Muscle layer of duodenum (tissue), 2 donors: ENCODE results near the gene ZSCAN25.

Source experiments
- H3K27ac ChIP-seq: one replicate; pipeline ENCODE4 v1.7.0; 2013; ENCODE audit warnings: mild to moderate bottlenecking, low read length
- H3K27me3 ChIP-seq: one replicate; pipeline ENCODE4 v1.7.0; 2013; ENCODE audit warnings: low read depth, mild to moderate bottlenecking, control low read depth, low read length
- H3K36me3 ChIP-seq, 2 donors: one replicate each; pipeline ENCODE4 v1.7.0; 2013; ENCODE audit warnings: low read length in 2 of 2, control low read depth in 1 of 2, mild to moderate bottlenecking in 1 of 2; ENCODE audit not compliant: insufficient read depth in 2 of 2, control insufficient read depth in 1 of 2
- H3K4me1 ChIP-seq, 2 donors: one replicate each; pipeline ENCODE4 v1.7.0; 2013; ENCODE audit warnings: low read length in 2 of 2, mild to moderate bottlenecking in 2 of 2, control low read depth in 1 of 2, moderate library complexity in 1 of 2; ENCODE audit not compliant: insufficient read depth in 2 of 2, control insufficient read depth in 1 of 2
- H3K4me3 ChIP-seq, 2 donors: one replicate each; pipeline ENCODE4 v1.7.0; 2013; ENCODE audit warnings: low read length in 2 of 2, low read depth in 1 of 2, mild to moderate bottlenecking in 1 of 2
- H3K9me3 ChIP-seq, 2 donors: one replicate each; pipeline ENCODE4 v1.7.0; 2013; ENCODE audit warnings: low read length in 2 of 2, control low read depth in 1 of 2, mild to moderate bottlenecking in 1 of 2; ENCODE audit not compliant: control insufficient read depth in 1 of 2
- donor health status: healthy.

Gene ZSCAN25

GRCh38 chr7:99677013-99677647 lies 60.4 kb downstream of the ZSCAN25 start:
- Histone ChIP-seq H3K27me3 (no peaks in the 10 kb centered on the region), H3K27ac (no peak overlapping the region), H3K9me3 (peaks cover 0 to 5% of the 10 kb centered on the region in 2 donors), H3K4me1 (no peaks in the 10 kb centered on the region), H3K4me3 (peak overlapping the region in 1 of 2 donors; percentile 65), H3K36me3 (no peaks in the 10 kb centered on the region)

DNA sequence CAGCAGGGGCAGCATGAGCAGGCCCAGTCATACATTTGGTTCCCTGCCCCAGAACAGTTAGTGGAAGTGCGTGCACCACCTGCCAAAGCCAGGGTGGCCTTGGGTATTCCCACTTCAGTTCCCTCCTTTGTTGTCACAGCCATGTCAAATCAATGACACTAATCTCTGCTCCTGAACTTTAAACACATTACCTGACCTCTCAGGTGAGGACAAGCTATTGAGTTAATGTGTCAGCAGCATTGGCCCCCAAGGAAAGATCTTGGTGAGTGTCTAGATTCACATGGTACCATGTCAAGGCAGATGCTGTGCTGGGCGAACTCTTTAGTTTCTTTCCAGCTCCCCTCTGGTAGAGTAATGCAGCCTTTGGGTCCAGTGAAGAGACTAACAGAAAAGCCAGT lies 60.9 kb downstream of the ZSCAN25 start:
- H3K27ac ChIP-seq = peak overlapping the region; percentile 74
- no peaks in the 10 kb centered on the region for H3K27me3 ChIP-seq
- H3K36me3 ChIP-seq = no peaks in the 10 kb centered on the region
- H3K4me3 ChIP-seq = peak overlapping the region in 1 of 2 donors; percentile 65
- H3K9me3 ChIP-seq = peaks cover 0 to 5% of the 10 kb centered on the region in 2 donors
- no peaks in the 10 kb centered on the region for H3K4me1 ChIP-seq

DNA sequence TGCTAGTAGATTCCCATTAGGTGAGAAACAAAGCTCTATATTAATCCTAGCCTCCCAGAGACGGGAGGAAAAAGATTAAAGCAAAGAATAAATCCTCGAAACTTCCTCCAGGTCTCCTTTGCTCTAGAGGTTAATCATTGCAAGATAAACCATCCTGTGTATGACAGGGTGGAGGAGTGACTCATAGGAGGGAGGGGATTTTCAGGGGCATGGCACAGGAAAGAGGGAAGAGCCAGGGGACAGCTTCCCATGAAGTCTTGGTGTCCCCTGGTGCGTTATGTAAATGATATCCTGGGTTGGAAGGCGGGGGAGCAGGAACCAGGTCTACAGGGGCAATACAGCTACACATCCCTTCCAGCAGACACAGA lies 62.3 kb downstream of the ZSCAN25 start:
- peak overlapping the region; percentile 74 for H3K27ac ChIP-seq
- H3K4me1 ChIP-seq = no peaks in the 10 kb centered on the region
- H3K9me3 ChIP-seq = peaks cover 0 to 5% of the 10 kb centered on the region in 2 donors
- no peaks in the 10 kb centered on the region for H3K36me3 ChIP-seq
- no peaks in the 10 kb centered on the region for H3K27me3 ChIP-seq
- peak overlapping the region in 1 of 2 donors; percentile 65 for H3K4me3 ChIP-seq

DNA sequence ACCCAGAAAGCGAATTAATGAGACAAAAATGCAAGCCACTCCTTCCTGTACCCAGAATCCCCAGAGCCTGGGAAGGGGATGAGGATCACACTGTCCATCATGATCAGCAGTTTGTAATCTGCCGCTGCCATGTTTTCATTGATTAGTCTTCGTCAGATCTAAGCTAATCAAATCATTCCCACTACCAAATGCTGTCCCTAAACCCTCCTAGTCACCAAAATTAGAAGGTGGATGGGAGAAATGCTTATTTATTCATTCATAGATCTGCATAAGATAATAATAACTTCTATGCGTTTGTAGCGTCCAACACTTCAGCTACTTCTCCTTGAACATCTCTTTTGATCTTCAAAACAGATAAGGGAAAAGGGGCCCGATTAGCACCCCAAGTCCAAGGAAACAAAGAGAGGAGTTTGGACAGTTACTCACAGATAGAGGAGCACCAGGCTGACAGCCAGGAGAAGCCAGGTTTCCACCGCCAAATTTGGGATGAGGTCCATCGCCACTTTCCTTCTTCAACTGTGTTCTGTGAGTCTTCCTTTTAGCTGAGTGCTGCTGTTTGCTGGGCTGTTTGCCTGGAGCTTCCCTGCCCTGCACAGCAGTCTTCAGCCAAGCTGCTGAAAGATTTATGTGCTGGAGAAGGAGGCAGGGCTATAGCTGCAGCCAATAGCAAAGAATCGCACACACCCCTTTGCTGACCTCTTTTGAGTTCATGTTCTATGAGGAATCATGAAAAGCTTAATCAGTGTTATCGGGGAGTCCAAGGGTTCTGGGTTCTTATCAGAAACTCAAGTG lies 62.9 kb downstream of the ZSCAN25 start, which contains the start of gene CYP3A5:
TSS of gene CYP3A5 (minus strand) at position 597 of the 792 bp plus-strand sequence. CDS start at position 497, 100 bp downstream.
- Histone ChIP-seq H3K4me3 (peak within 1 kb of the TSS in 1 of 2 donors; percentile 65), H3K27me3 (no peaks in the 10 kb centered on the region), H3K4me1 (no peaks in the 10 kb centered on the region), H3K36me3 (no peaks in the 10 kb centered on the region), H3K9me3 (peaks cover 0 to 5% of the 10 kb centered on the region in 2 donors), H3K27ac (peak within 1 kb of the TSS; percentile 74)
